ENCODE data around the gene AFF4.
"Not testable (repeated sequence)": the region's sequence is repeated elsewhere in the genome, so short reads cannot be mapped to it uniquely, and the experiment has no call there.

Gene AFF4

GRCh38 chr5:132865668-132866341 is 97.6 kb downstream of the AFF4 start:
- Histone ChIP-seq H3K27ac (ENCODE audit: low read length) (peak overlapping the region; percentile 26), H3K9ac (ENCODE audit: low read depth, low read length) (peak overlapping the region; percentile 97), H3K4me1 (ENCODE audit: insufficient read depth, low read length) (peaks cover 2% of the 10 kb centered on the region; the same call in 1 of the 2 replicates)

GRCh38 chr5:132860742-132861141 is 102.7 kb downstream of the AFF4 start:
- no peaks in the 10 kb centered on the region for H3K4me1 ChIP-seq (ENCODE audit: insufficient read depth, low read length)
- no peak overlapping the region for H3K4me3 ChIP-seq (ENCODE audit: low read length)
- H3K36me3 ChIP-seq (ENCODE audit: insufficient read depth, low read depth, low read length) = no peaks in the 10 kb centered on the region
- H3K27me3 ChIP-seq (ENCODE audit: insufficient read depth, low read length) = no peaks in the 10 kb centered on the region; the same call in 1 of the 2 replicates
- H3K9me3 ChIP-seq (ENCODE audit: insufficient read depth, low read depth, low read length) = no peaks in the 10 kb centered on the region
- H3K27ac ChIP-seq (ENCODE audit: low read length) = no peak overlapping the region
- no peak overlapping the region for H3K9ac ChIP-seq (ENCODE audit: low read depth, low read length)

More at GRCh38 chr5:132865668-132866341, 97.6 kb downstream of the AFF4 start:
- H3K9me3 ChIP-seq (ENCODE audit: insufficient read depth, low read depth, low read length) = no peaks in the 10 kb centered on the region
- peaks cover 29% of the 10 kb centered on the region for H3K36me3 ChIP-seq (ENCODE audit: insufficient read depth, low read depth, low read length)
- H3K4me3 ChIP-seq (ENCODE audit: low read length) = peak overlapping the region; percentile 98
- no peaks in the 10 kb centered on the region; the same call in 1 of the 2 replicates for H3K27me3 ChIP-seq (ENCODE audit: insufficient read depth, low read length)

- no peaks in the 10 kb centered on the region for H3K4me1 ChIP-seq (ENCODE audit: insufficient read depth, low read length)
- H3K36me3 ChIP-seq (ENCODE audit: insufficient read depth, low read depth, low read length) = no peaks in the 10 kb centered on the region
- H3K27me3 ChIP-seq (ENCODE audit: insufficient read depth, low read length) = no peaks in the 10 kb centered on the region; the same call in 1 of the 2 replicates
- H3K4me3 ChIP-seq (ENCODE audit: low read length) = no peak overlapping the region
- H3K9me3 ChIP-seq (ENCODE audit: insufficient read depth, low read depth, low read length) = no peaks in the 10 kb centered on the region
- H3K27ac ChIP-seq (ENCODE audit: low read length) = no peak overlapping the region
- no peak overlapping the region for H3K9ac ChIP-seq (ENCODE audit: low read depth, low read length)
These were observed 103.5 kb downstream of the AFF4 start for GRCh38 chr5:132859889-132860437.

GRCh38 chr5:132856011-132856410 is 107.4 kb downstream of the AFF4 start:
- Histone ChIP-seq H3K27me3 (ENCODE audit: insufficient read depth, low read length) (no peaks in the 10 kb centered on the region; the same call in 1 of the 2 replicates), H3K4me3 (ENCODE audit: low read length) (no peak overlapping the region), H3K9me3 (ENCODE audit: insufficient read depth, low read depth, low read length) (no peaks in the 10 kb centered on the region), H3K36me3 (ENCODE audit: insufficient read depth, low read depth, low read length) (no peaks in the 10 kb centered on the region), H3K4me1 (ENCODE audit: insufficient read depth, low read length) (peaks cover 3% of the 10 kb centered on the region; the same call in 1 of the 2 replicates), H3K27ac (ENCODE audit: low read length) (no peak overlapping the region), H3K9ac (ENCODE audit: low read depth, low read length) (no peak overlapping the region)

GRCh38 chr5:132854992-132855391 is 108.4 kb downstream of the AFF4 start:
- H3K9ac ChIP-seq (ENCODE audit: low read depth, low read length); H3K36me3 ChIP-seq (ENCODE audit: insufficient read depth, low read depth, low read length); H3K4me1 ChIP-seq (ENCODE audit: insufficient read depth, low read length); H3K9me3 ChIP-seq (ENCODE audit: insufficient read depth, low read depth, low read length); H3K27me3 ChIP-seq (ENCODE audit: insufficient read depth, low read length); H3K4me3 ChIP-seq (ENCODE audit: low read length); H3K27ac ChIP-seq (ENCODE audit: low read length): not testable (repeated sequence)

- Histone ChIP-seq H3K4me3 (ENCODE audit: low read length) (no peak overlapping the region), H3K9ac (ENCODE audit: low read depth, low read length) (no peak overlapping the region), H3K4me1 (ENCODE audit: insufficient read depth, low read length) (peaks cover 3% of the 10 kb centered on the region; the same call in 1 of the 2 replicates), H3K9me3 (ENCODE audit: insufficient read depth, low read depth, low read length) (no peaks in the 10 kb centered on the region), H3K36me3 (ENCODE audit: insufficient read depth, low read depth, low read length) (no peaks in the 10 kb centered on the region), H3K27ac (ENCODE audit: low read length) (no peak overlapping the region), H3K27me3 (ENCODE audit: insufficient read depth, low read length) (no peaks in the 10 kb centered on the region)
These were observed 109.1 kb downstream of the AFF4 start for GRCh38 chr5:132854301-132854700.

GRCh38 chr5:132853790-132854189 is 109.6 kb downstream of the AFF4 start:
- no peak overlapping the region for H3K4me3 ChIP-seq (ENCODE audit: low read length)
- H3K36me3 ChIP-seq (ENCODE audit: insufficient read depth, low read depth, low read length) = no peaks in the 10 kb centered on the region
- peaks cover 3% of the 10 kb centered on the region; the same call in 1 of the 2 replicates for H3K4me1 ChIP-seq (ENCODE audit: insufficient read depth, low read length)
- no peaks in the 10 kb centered on the region for H3K9me3 ChIP-seq (ENCODE audit: insufficient read depth, low read depth, low read length)
- H3K27ac ChIP-seq (ENCODE audit: low read length) = no peak overlapping the region
- H3K9ac ChIP-seq (ENCODE audit: low read depth, low read length) = no peak overlapping the region
- no peaks in the 10 kb centered on the region for H3K27me3 ChIP-seq (ENCODE audit: insufficient read depth, low read length)

GRCh38 chr5:132853323-132853722 is 110.1 kb downstream of the AFF4 start:
- Histone ChIP-seq H3K36me3 (ENCODE audit: insufficient read depth, low read depth, low read length) (no peaks in the 10 kb centered on the region), H3K4me1 (ENCODE audit: insufficient read depth, low read length) (peaks cover 3% of the 10 kb centered on the region; the same call in 1 of the 2 replicates), H3K9ac (ENCODE audit: low read depth, low read length) (no peak overlapping the region), H3K9me3 (ENCODE audit: insufficient read depth, low read depth, low read length) (no peaks in the 10 kb centered on the region), H3K27ac (ENCODE audit: low read length) (no peak overlapping the region), H3K4me3 (ENCODE audit: low read length) (no peak overlapping the region), H3K27me3 (ENCODE audit: insufficient read depth, low read length) (no peaks in the 10 kb centered on the region)

GRCh38 chr5:132850066-132850465 is 113.4 kb downstream of the AFF4 start:
- no peaks in the 10 kb centered on the region for H3K27me3 ChIP-seq (ENCODE audit: insufficient read depth, low read length)
- H3K9me3 ChIP-seq (ENCODE audit: insufficient read depth, low read depth, low read length) = no peaks in the 10 kb centered on the region
- H3K9ac ChIP-seq (ENCODE audit: low read depth, low read length) = no peak overlapping the region
- no peak overlapping the region for H3K4me3 ChIP-seq (ENCODE audit: low read length)
- H3K36me3 ChIP-seq (ENCODE audit: insufficient read depth, low read depth, low read length) = no peaks in the 10 kb centered on the region
- peaks cover 3% of the 10 kb centered on the region; the same call in 1 of the 2 replicates for H3K4me1 ChIP-seq (ENCODE audit: insufficient read depth, low read length)
- no peak overlapping the region for H3K27ac ChIP-seq (ENCODE audit: low read length)

GRCh38 chr5:132849347-132849746 is 114.1 kb downstream of the AFF4 start:
- peaks cover 3% of the 10 kb centered on the region; the same call in 1 of the 2 replicates for H3K4me1 ChIP-seq (ENCODE audit: insufficient read depth, low read length)
- no peaks in the 10 kb centered on the region for H3K9me3 ChIP-seq (ENCODE audit: insufficient read depth, low read depth, low read length)

GRCh38 chr5:132848270-132848669 is 115.2 kb downstream of the AFF4 start:
- Histone ChIP-seq H3K36me3 (ENCODE audit: insufficient read depth, low read depth, low read length) (no peaks in the 10 kb centered on the region), H3K9me3 (ENCODE audit: insufficient read depth, low read depth, low read length) (no peaks in the 10 kb centered on the region), H3K4me1 (ENCODE audit: insufficient read depth, low read length) (no peaks in the 10 kb centered on the region), H3K9ac (ENCODE audit: low read depth, low read length) (no peak overlapping the region), H3K4me3 (ENCODE audit: low read length) (no peak overlapping the region), H3K27ac (ENCODE audit: low read length) (no peak overlapping the region), H3K27me3 (ENCODE audit: insufficient read depth, low read length) (no peaks in the 10 kb centered on the region)

More at GRCh38 chr5:132849347-132849746, 114.1 kb downstream of the AFF4 start:
- Histone ChIP-seq H3K27ac (ENCODE audit: low read length) (no peak overlapping the region), H3K36me3 (ENCODE audit: insufficient read depth, low read depth, low read length) (no peaks in the 10 kb centered on the region), H3K27me3 (ENCODE audit: insufficient read depth, low read length) (no peaks in the 10 kb centered on the region), H3K4me3 (ENCODE audit: low read length) (no peak overlapping the region), H3K9ac (ENCODE audit: low read depth, low read length) (no peak overlapping the region)

GRCh38 chr5:132841305-132841704 is 122.1 kb downstream of the AFF4 start:
- Histone ChIP-seq H3K36me3 (ENCODE audit: insufficient read depth, low read depth, low read length) (no peaks in the 10 kb centered on the region), H3K27ac (ENCODE audit: low read length) (no peak overlapping the region), H3K9ac (ENCODE audit: low read depth, low read length) (no peak overlapping the region), H3K9me3 (ENCODE audit: insufficient read depth, low read depth, low read length) (no peaks in the 10 kb centered on the region), H3K4me3 (ENCODE audit: low read length) (no peak overlapping the region), H3K4me1 (ENCODE audit: insufficient read depth, low read length) (no peaks in the 10 kb centered on the region), H3K27me3 (ENCODE audit: insufficient read depth, low read length) (no peaks in the 10 kb centered on the region)

Measured in iPS-20b (cell line).